HepG2 (cell line): ENCODE data around the gene SYNPO. TPM values are rescaled to one million over a fixed set of nuclear protein-coding genes. Genes with fewer than 3 reads are reported as not detected.

Experiments used
- ATAC-seq: fragments of 200-7000 bp; cut with Tn5 transposase; 3 replicates; pipeline ENCODE4 v1.9.1; 2020; ENCODE audit warnings: mild to moderate bottlenecking, moderate library complexity
- BruUV-seq: library from RNA; stranded (reverse); fragments of 400-500 nt; replicated peaks from 2 replicates; lab custom pipeline; 2021; lab: Mats Ljungman, UMichigan
- CTCF ChIA-PET: fragments of 300-600 bp; formaldehyde crosslinking; extraction: SDS; loops from one replicate; lab custom pipeline; 2021; ENCODE audit warnings: low total read pairs, inconsistent platforms, low intra/inter-chr PET ratio; lab: Yijun Ruan, JAX
- POLR2A ChIA-PET: fragments of 350-600 bp; sonication (Branson Sonifier 250); formaldehyde crosslinking; loops from one replicate; lab custom pipeline; 2020; ENCODE audit warnings: antibody characterized with exemption, inconsistent platforms; lab: Yijun Ruan, JAX
- DNase-seq: peaks from one replicate; pipeline ENCODE4 v3.0.0-alpha.2; 2015; ENCODE audit warnings: low spot score
- FAIRE-seq: peaks from 3 replicates; lab custom pipeline; 2011; peaks lifted over from hg19 to GRCh38; lab: Jason Lieb, UNC
- H2AFZ ChIP-seq: one replicate; pipeline ENCODE4 v1.6.1; 2011; ENCODE audit warnings: low read length, inconsistent platforms
- H3K27ac ChIP-seq: fragments of 300-600 bp; 3 replicates; pipeline ENCODE4 v1.8.0; 2011; ENCODE audit warnings: mixed run types, mild to moderate bottlenecking, mixed read lengths, low read length, inconsistent platforms; ENCODE audit not compliant: insufficient read depth; ENCODE audit errors: extremely low read length
- H3K27me3 ChIP-seq, 2 experiments: fragments of 200-600 bp in 1 of 2; 2 replicates in 1 of 2; 3 replicates in 1 of 2; pipeline versions ENCODE4 v1.6.0 to v1.8.0; 2011; ENCODE audit warnings: low read length in 2 of 2, mild to moderate bottlenecking in 2 of 2, moderate library complexity in 2 of 2, inconsistent platforms in 1 of 2; ENCODE audit not compliant: insufficient read depth in 2 of 2, control insufficient read depth in 1 of 2
- H3K36me3 ChIP-seq, 2 experiments: fragments of 200-600 bp in 1 of 2; replicated peaks in 1 of 2; 2 replicates in 1 of 2; 3 replicates in 1 of 2; pipeline versions ENCODE4 v1.5.1 to v1.8.0; 2011; ENCODE audit warnings: low read length in 2 of 2, inconsistent platforms in 1 of 2; ENCODE audit not compliant: insufficient read depth in 2 of 2, control insufficient read depth in 1 of 2
- H3K4me1 ChIP-seq: 2 replicates; pipeline ENCODE4 v1.5.1; 2012; ENCODE audit warnings: low read length, inconsistent platforms; ENCODE audit not compliant: insufficient read depth
- H3K4me2 ChIP-seq: 2 replicates; pipeline ENCODE4 v1.6.0; 2011; ENCODE audit warnings: low read depth, low read length, inconsistent platforms
- H3K4me3 ChIP-seq, 3 experiments: fragments of 200-600 bp in 1 of 3; sonication (generic), shearing (Covaris generic) in 1 of 3; replicated peaks in 1 of 3; 2 replicates each; pipeline ENCODE4 v1.5.1; 2011 to 2016; ENCODE audit warnings: low read length in 3 of 3, inconsistent platforms in 2 of 3, low read depth in 2 of 3, mild to moderate bottlenecking in 2 of 3, control low read depth in 1 of 3, mixed read lengths in 1 of 3; ENCODE audit not compliant: insufficient read depth in 1 of 3
- H3K79me2 ChIP-seq: one replicate; pipeline ENCODE4 v1.6.1; 2011; ENCODE audit warnings: low read length, inconsistent platforms; ENCODE audit not compliant: insufficient read depth
- H3K9ac ChIP-seq: 2 replicates; pipeline ENCODE4 v1.6.0; 2011; ENCODE audit warnings: mild to moderate bottlenecking, low read depth, low read length, inconsistent platforms; ENCODE audit not compliant: insufficient read depth
- H3K9me3 ChIP-seq: 2 replicates; pipeline ENCODE4 v1.5.1; 2012; ENCODE audit warnings: mild to moderate bottlenecking, low read length
- H4K20me1 ChIP-seq: 2 replicates; pipeline ENCODE4 v1.6.0; 2011; ENCODE audit warnings: inconsistent platforms, mild to moderate bottlenecking, low read length, moderate library complexity; ENCODE audit not compliant: insufficient read depth
- ARNT ChIP-seq: fragments of 450-650 bp; IDR thresholded peaks from 2 replicates; pipeline ENCODE4 v1.6.1; 2017
- ATAD3A ChIP-seq: sonication (generic); formaldehyde crosslinking; IDR thresholded peaks from 2 replicates; pipeline ENCODE4 v1.4.0; 2020; ENCODE audit warnings: missing genetic modification reagents
- CREBL2 ChIP-seq: sonication (generic); formaldehyde crosslinking; IDR thresholded peaks from 2 replicates; pipeline ENCODE4 v1.8.1; 2023; ENCODE audit warnings: missing genetic modification reagents, mild to moderate bottlenecking, borderline replicate concordance
- HDAC6 ChIP-seq: fragments of 200-600 bp; sonication (generic); IDR thresholded peaks from 2 replicates; pipeline ENCODE4 v1.7.0; 2017; ENCODE audit warnings: mild to moderate bottlenecking, antibody characterized with exemption, low read length, low read depth
- IRF9 ChIP-seq: sonication (generic); formaldehyde crosslinking; IDR thresholded peaks from 2 replicates; pipeline ENCODE4 v1.8.0; 2022; ENCODE audit warnings: missing genetic modification reagents, mild to moderate bottlenecking, borderline replicate concordance
- NFE2 ChIP-seq: sonication (generic); formaldehyde crosslinking; IDR thresholded peaks from 2 replicates; pipeline ENCODE4 v1.4.0; 2020; ENCODE audit warnings: missing genetic modification reagents
- PCBP1 ChIP-seq: fragments of 200-400 bp; formaldehyde crosslinking; IDR thresholded peaks from 2 replicates; pipeline ENCODE4 v1.6.1; 2017; ENCODE audit warnings: mild to moderate bottlenecking, low read depth, low read length, borderline replicate concordance
- REXO4 ChIP-seq: sonication (generic); formaldehyde crosslinking; IDR thresholded peaks from 2 replicates; pipeline ENCODE4 v1.8.0; 2022; ENCODE audit warnings: missing genetic modification reagents, mild to moderate bottlenecking, borderline replicate concordance
- ZNF180 ChIP-seq: sonication (generic); formaldehyde crosslinking; IDR thresholded peaks from 2 replicates; pipeline ENCODE4 v1.4.0; 2020; ENCODE audit warnings: low read depth, missing genetic modification reagents, borderline replicate concordance
- ZNF24 ChIP-seq: fragments of 450-650 bp; IDR thresholded peaks from 2 replicates; pipeline ENCODE4 v1.6.1; 2017; ENCODE audit warnings: antibody characterized with exemption, mild to moderate bottlenecking
- ZNF33B ChIP-seq: sonication (generic); formaldehyde crosslinking; IDR thresholded peaks from 2 replicates; pipeline ENCODE4 v1.5.1; 2020; ENCODE audit warnings: mild to moderate bottlenecking, missing genetic modification reagents
- ZNF543 ChIP-seq: sonication (generic); formaldehyde crosslinking; IDR thresholded peaks from 2 replicates; pipeline ENCODE4 v1.4.0; 2020; ENCODE audit warnings: mild to moderate bottlenecking, missing genetic modification reagents
- WGBS: methylation state at CpG from one replicate; pipeline ENCODE4 v1.1.6; 2017; ENCODE audit warnings: low lambda C conversion rate; 5-methylcytosine and 5-hydroxymethylcytosine counted together
- in situ Hi-C: cut with HindIII; loops from 2 replicates; pipeline ENCODE4 v1.10.0; 2017; ENCODE audit warnings: low pct_unique_long_range_greater_than_20kb; ENCODE audit not compliant: extremely low pct_ligation_motif_present
- intact Hi-C: fragments of 100-400 bp; cut with micrococcal nuclease; formaldehyde crosslinking; loops from one replicate; pipeline ENCODE4 v1.10.0; 2022; ENCODE audit not compliant: unreplicated experiment
- polyA plus RNA-seq, 8 experiments: library from polyadenylated mRNA; depleted of rRNA in 3 of 8; stranded (reverse) in 7 of 8; unstranded in 1 of 8; fragments of >200 nt; fragmentation: Illumina TruSeq in 4 of 8; extraction: Trizol in 4 of 8; gene quantifications; 2 replicates each; pipeline versions ENCODE4 v1.2.1 to v1.2.3, GENCODE V29; 2011 to 2016; ENCODE audit warnings: low read depth in 4 of 8, missing spikeins in 1 of 8, mixed read lengths in 1 of 8; ENCODE audit not compliant: insufficient read depth in 1 of 8
- total RNA-seq, 5 experiments: library from RNA; depleted of rRNA; stranded (reverse); fragments of >200 nt; fragmentation: Illumina TruSeq; extraction: Trizol; gene quantifications; 2 replicates each; pipeline ENCODE4 v1.2.3, GENCODE V29; 2016; ENCODE audit warnings: low read depth in 1 of 5
- TF ChIP-seq, protein P1 (sequence below): sonication (generic); formaldehyde crosslinking; IDR thresholded peaks from 2 replicates; pipeline ENCODE4 v1.4.0; 2020; ENCODE audit warnings: missing genetic modification reagents
- TF ChIP-seq, protein P2 (sequence below): sonication (generic); formaldehyde crosslinking; IDR thresholded peaks from 2 replicates; pipeline ENCODE4 v1.5.0; 2020; ENCODE audit warnings: mild to moderate bottlenecking, missing genetic modification reagents, borderline replicate concordance

Gene SYNPO
- total and polyA plus RNA-seq, 2 of the 13 experiments (the other 11 are each of a cell fraction or from before 2014, with no cell fraction given) = 0.09 to 0.30 TPM

DNA sequence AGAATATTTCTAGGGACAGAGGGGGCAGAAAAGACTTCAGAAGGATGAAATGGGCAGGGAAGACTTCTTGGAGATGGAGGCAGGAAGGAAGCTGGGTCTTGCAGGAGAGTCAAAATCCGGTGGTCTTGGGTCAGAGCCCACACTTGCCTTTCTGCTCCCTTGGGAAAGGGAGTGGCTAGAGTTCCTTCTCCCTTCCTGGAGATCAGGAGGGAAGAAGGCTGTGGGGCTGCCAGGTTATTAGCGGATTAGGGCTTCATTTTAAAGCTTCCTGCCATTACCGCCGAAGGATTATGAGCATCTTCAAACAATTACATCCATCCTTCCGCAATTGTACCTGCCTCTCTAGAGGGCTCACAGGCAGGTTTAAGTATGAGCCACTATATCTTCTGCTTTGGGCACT lies 19.2 kb upstream of the SYNPO start:
- H3K27ac ChIP-seq = no peak overlapping the region
- H3K79me2 ChIP-seq = no peaks in the 10 kb centered on the region
- H3K4me1 ChIP-seq = peaks cover 24% of the 10 kb centered on the region
- intact Hi-C loops (no loop called here), in situ Hi-C loops (no loop called here)
- no TSS peak for BruUV-seq
- FAIRE-seq = no peak
- CTCF ChIA-PET = no interaction called here
- H2AFZ ChIP-seq = no peak overlapping the region
- no peak overlapping the region for H3K4me2 ChIP-seq
- no peak for ATAC-seq
- DNase-seq = no peak
- H3K36me3 ChIP-seq = no peaks in the 10 kb centered on the region
- H4K20me1 ChIP-seq = no peaks in the 10 kb centered on the region
- WGBS = 61% methylated on average over 5 of the region's 5 CpGs
- H3K9me3 ChIP-seq = no peaks in the 10 kb centered on the region
- POLR2A ChIA-PET = no interaction called here
- H3K4me3 ChIP-seq = no peak overlapping the region
- no peak overlapping the region for H3K9ac ChIP-seq
- no peak for TF ChIP-seq ATAD3A (CRISPR knock-in tag)
- no peak for TF ChIP-seq CREBL2 (CRISPR knock-in tag)
- TF ChIP-seq ZNF24 = no peak
- TF ChIP-seq ZNF180 (CRISPR knock-in tag) = no peak
- no peak for TF ChIP-seq REXO4 (CRISPR knock-in tag)
- TF ChIP-seq, protein P1, sequence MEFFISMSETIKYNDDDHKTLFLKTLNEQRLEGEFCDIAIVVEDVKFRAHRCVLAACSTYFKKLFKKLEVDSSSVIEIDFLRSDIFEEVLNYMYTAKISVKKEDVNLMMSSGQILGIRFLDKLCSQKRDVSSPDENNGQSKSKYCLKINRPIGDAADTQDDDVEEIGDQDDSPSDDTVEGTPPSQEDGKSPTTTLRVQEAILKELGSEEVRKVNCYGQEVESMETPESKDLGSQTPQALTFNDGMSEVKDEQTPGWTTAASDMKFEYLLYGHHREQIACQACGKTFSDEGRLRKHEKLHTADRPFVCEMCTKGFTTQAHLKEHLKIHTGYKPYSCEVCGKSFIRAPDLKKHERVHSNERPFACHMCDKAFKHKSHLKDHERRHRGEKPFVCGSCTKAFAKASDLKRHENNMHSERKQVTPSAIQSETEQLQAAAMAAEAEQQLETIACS (CRISPR knock-in tag) = no peak
- TF ChIP-seq NFE2 = no peak
- TF ChIP-seq ZNF33B = no peak
- TF ChIP-seq, protein P2, sequence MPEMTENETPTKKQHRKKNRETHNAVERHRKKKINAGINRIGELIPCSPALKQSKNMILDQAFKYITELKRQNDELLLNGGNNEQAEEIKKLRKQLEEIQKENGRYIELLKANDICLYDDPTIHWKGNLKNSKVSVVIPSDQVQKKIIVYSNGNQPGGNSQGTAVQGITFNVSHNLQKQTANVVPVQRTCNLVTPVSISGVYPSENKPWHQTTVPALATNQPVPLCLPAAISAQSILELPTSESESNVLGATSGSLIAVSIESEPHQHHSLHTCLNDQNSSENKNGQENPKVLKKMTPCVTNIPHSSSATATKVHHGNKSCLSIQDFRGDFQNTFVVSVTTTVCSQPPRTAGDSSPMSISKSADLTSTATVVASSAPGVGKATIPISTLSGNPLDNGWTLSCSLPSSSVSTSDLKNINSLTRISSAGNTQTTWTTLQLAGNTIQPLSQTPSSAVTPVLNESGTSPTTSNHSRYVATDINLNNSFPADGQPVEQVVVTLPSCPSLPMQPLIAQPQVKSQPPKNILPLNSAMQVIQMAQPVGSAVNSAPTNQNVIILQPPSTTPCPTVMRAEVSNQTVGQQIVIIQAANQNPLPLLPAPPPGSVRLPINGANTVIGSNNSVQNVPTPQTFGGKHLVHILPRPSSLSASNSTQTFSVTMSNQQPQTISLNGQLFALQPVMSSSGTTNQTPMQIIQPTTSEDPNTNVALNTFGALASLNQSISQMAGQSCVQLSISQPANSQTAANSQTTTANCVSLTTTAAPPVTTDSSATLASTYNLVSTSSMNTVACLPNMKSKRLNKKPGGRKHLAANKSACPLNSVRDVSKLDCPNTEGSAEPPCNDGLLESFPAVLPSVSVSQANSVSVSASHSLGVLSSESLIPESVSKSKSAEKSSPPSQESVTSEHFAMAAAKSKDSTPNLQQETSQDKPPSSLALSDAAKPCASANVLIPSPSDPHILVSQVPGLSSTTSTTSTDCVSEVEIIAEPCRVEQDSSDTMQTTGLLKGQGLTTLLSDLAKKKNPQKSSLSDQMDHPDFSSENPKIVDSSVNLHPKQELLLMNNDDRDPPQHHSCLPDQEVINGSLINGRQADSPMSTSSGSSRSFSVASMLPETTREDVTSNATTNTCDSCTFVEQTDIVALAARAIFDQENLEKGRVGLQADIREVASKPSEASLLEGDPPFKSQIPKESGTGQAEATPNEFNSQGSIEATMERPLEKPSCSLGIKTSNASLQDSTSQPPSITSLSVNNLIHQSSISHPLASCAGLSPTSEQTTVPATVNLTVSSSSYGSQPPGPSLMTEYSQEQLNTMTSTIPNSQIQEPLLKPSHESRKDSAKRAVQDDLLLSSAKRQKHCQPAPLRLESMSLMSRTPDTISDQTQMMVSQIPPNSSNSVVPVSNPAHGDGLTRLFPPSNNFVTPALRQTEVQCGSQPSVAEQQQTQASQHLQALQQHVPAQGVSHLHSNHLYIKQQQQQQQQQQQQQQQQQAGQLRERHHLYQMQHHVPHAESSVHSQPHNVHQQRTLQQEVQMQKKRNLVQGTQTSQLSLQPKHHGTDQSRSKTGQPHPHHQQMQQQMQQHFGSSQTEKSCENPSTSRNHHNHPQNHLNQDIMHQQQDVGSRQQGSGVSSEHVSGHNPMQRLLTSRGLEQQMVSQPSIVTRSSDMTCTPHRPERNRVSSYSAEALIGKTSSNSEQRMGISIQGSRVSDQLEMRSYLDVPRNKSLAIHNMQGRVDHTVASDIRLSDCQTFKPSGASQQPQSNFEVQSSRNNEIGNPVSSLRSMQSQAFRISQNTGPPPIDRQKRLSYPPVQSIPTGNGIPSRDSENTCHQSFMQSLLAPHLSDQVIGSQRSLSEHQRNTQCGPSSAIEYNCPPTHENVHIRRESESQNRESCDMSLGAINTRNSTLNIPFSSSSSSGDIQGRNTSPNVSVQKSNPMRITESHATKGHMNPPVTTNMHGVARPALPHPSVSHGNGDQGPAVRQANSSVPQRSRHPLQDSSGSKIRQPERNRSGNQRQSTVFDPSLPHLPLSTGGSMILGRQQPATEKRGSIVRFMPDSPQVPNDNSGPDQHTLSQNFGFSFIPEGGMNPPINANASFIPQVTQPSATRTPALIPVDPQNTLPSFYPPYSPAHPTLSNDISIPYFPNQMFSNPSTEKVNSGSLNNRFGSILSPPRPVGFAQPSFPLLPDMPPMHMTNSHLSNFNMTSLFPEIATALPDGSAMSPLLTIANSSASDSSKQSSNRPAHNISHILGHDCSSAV (CRISPR knock-in tag) = no peak
- TF ChIP-seq HDAC6 = no peak
- no peak for TF ChIP-seq ZNF543 (CRISPR knock-in tag)
- TF ChIP-seq PCBP1 = no peak
- no peak for TF ChIP-seq IRF9 (CRISPR knock-in tag)
- TF ChIP-seq ARNT = no peak
- H3K27me3 ChIP-seq = peaks cover 4 to 41% of the 10 kb centered on the region in 2 experiments
